NT2/D1 (cell line): Measurements from ENCODE around the gene MTHFSD.

Experiments used
- SUZ12 ChIP-seq: IDR thresholded peaks from 2 replicates; pipeline ENCODE4 v1.6.1; 2011; ENCODE audit not compliant: insufficient read length, insufficient read depth; ENCODE audit errors: extremely low read depth
- YY1 ChIP-seq: IDR thresholded peaks from 2 replicates; pipeline ENCODE4 v1.6.1; 2011; ENCODE audit not compliant: insufficient read length, insufficient read depth

- TF ChIP-seq YY1 (no peak), SUZ12 (no peak)
Observed at GRCh38 chr16:86562356-86562755, 7.3 kb upstream of the MTHFSD start.
